NCI-H1105 (cell line): Measurements from ENCODE around the gene POLR3G.

Source experiments
- DNase-seq: peaks from one replicate; lab custom pipeline; 2025; lab: John Stamatoyannopoulos, UW

Gene POLR3G

GRCh38 chr5:90474235-90475107 lies at the start of gene POLR3G, which contains the start of gene MBLAC2:
Gene POLR3G (plus strand): TSS chr5:90474864. CDS start chr5:90485568, 10,704 bp downstream.
Gene MBLAC2 (minus strand): TSS chr5:90474771. CDS start chr5:90474292, 479 bp downstream.
- DNase-seq, result peak; percentile 80

- peak; percentile 4 for DNase-seq
Observed at GRCh38 chr5:90434116-90434714, 40.4 kb upstream of the POLR3G start.

GRCh38 chr5:90437663-90438062 lies 37.0 kb upstream of the POLR3G start:
- DNase-seq, result no peak

- peak; percentile 6 for DNase-seq
Observed at GRCh38 chr5:90438100-90438499, 36.6 kb upstream of the POLR3G start.

- DNase-seq, result no peak
Observed at GRCh38 chr5:90440644-90441043, 34.0 kb upstream of the POLR3G start.

GRCh38 chr5:90446961-90447360 lies 27.7 kb upstream of the POLR3G start:
- DNase-seq, result no peak

GRCh38 chr5:90461288-90461687 lies 13.4 kb upstream of the POLR3G start:
- DNase-seq, result no peak

GRCh38 chr5:90472783-90473395 lies 1.8 kb upstream of the POLR3G start:
- DNase-seq, result no peak

- no peak for DNase-seq
Observed at GRCh38 chr5:90473396-90474234, 1.0 kb upstream of the POLR3G start.

GRCh38 chr5:90475436-90475980 lies 844 bp downstream of the POLR3G start:
- no peak for DNase-seq

- DNase-seq, result no peak
Observed at GRCh38 chr5:90476391-90476790, 1.7 kb downstream of the POLR3G start.

- no peak for DNase-seq
Observed at GRCh38 chr5:90477073-90477472, 2.4 kb downstream of the POLR3G start.

- no peak for DNase-seq
Observed at GRCh38 chr5:90477621-90478215, 3.1 kb downstream of the POLR3G start.

GRCh38 chr5:90479611-90480385 lies 5.1 kb downstream of the POLR3G start:
- DNase-seq, result no peak

GRCh38 chr5:90480699-90481098 lies 6.0 kb downstream of the POLR3G start:
- DNase-seq, result no peak

- DNase-seq, result no peak
Observed at GRCh38 chr5:90483206-90483605, 8.5 kb downstream of the POLR3G start.

GRCh38 chr5:90484540-90484939 lies 9.9 kb downstream of the POLR3G start:
- DNase-seq, result no peak

- DNase-seq, result no peak
Observed at GRCh38 chr5:90488791-90489190, 14.1 kb downstream of the POLR3G start.

- no peak for DNase-seq
Observed at GRCh38 chr5:90494043-90494442, 19.4 kb downstream of the POLR3G start.

GRCh38 chr5:90495146-90495545 lies 20.5 kb downstream of the POLR3G start:
- DNase-seq, result no peak
